HG02973 (cell line): ENCODE measurements around the gene SLC25A6.
"Not testable (repeated sequence)": the region's sequence is repeated elsewhere in the genome, so short reads cannot be mapped to it uniquely, and the experiment has no call there.

Experiments used
- ATAC-seq: cut with Tn5 transposase; IDR thresholded peaks from one replicate; pipeline ENCODE4 v1.9.1; 2021; ENCODE audit warnings: moderate library complexity; ENCODE audit not compliant: unreplicated experiment

The SLC25A6 gene

GRCh38 chrX:1390621-1391369 lies 1.1 kb downstream of the SLC25A6 start:
- ATAC-seq, result no peak

- no peak for ATAC-seq
Observed at GRCh38 chrX:1389993-1390285, 2.0 kb downstream of the SLC25A6 start.

- ATAC-seq, result no peak
Observed at GRCh38 chrX:1389181-1389992, 2.5 kb downstream of the SLC25A6 start.

- ATAC-seq, result no peak
Observed at GRCh38 chrX:1388651-1389050, 3.3 kb downstream of the SLC25A6 start.

- ATAC-seq, result no peak
Observed at GRCh38 chrX:1387141-1387776, 4.7 kb downstream of the SLC25A6 start.

GRCh38 chrX:1386338-1387127 lies 5.4 kb downstream of the SLC25A6 start:
- ATAC-seq, result no peak

- ATAC-seq, result no peak
Observed at GRCh38 chrX:1385253-1386223, 6.4 kb downstream of the SLC25A6 start.

GRCh38 chrX:1384658-1385252 lies 7.2 kb downstream of the SLC25A6 start:
- ATAC-seq, result no peak

GRCh38 chrX:1380672-1381233 lies 11.2 kb downstream of the SLC25A6 start:
- no peak for ATAC-seq

GRCh38 chrX:1378306-1378759 lies 13.6 kb downstream of the SLC25A6 start:
- ATAC-seq, result no peak

GRCh38 chrX:1368385-1368698 lies 23.6 kb downstream of the SLC25A6 start:
- no peak for ATAC-seq

- not testable (repeated sequence) for ATAC-seq
Observed at GRCh38 chrX:1366363-1366762, 25.6 kb downstream of the SLC25A6 start.

GRCh38 chrX:1361910-1362309 lies 30.0 kb downstream of the SLC25A6 start:
- no peak for ATAC-seq

GRCh38 chrX:1361275-1361674 lies 30.6 kb downstream of the SLC25A6 start:
- no peak for ATAC-seq

GRCh38 chrX:1360171-1360570 lies 31.7 kb downstream of the SLC25A6 start:
- ATAC-seq, result no peak

- no peak for ATAC-seq
Observed at GRCh38 chrX:1359477-1359873, 32.4 kb downstream of the SLC25A6 start.

GRCh38 chrX:1358793-1359476 lies 33.0 kb downstream of the SLC25A6 start:
- ATAC-seq, result no peak

GRCh38 chrX:1357993-1358392 lies 33.9 kb downstream of the SLC25A6 start:
- ATAC-seq, result no peak
